Kidney (tissue), 14 donors: ENCODE measurements around the gene LDLRAD3. TPM values are rescaled to one million over a fixed set of nuclear protein-coding genes. Genes with fewer than 3 reads are reported as not detected.

ENCODE experiments used
- DNase-seq, 5 donors: peaks; one replicate each; pipeline ENCODE4 v3.0.0-alpha.2; 2013 to 2020
- FAIRE-seq: peaks from 2 replicates; lab custom pipeline; 2012; peaks lifted over from hg19 to GRCh38; lab: Jason Lieb, UNC
- H3K27ac ChIP-seq, 2 donors: one replicate each; pipeline ENCODE4 v1.7.0; 2013; ENCODE audit warnings: low read depth in 2 of 2, low read length in 2 of 2, inconsistent platforms in 1 of 2
- H3K27me3 ChIP-seq: one replicate; pipeline ENCODE4 v1.7.1; 2013; ENCODE audit warnings: low read length, inconsistent platforms; ENCODE audit not compliant: control insufficient read depth, insufficient read depth
- H3K36me3 ChIP-seq, 3 donors: one replicate each; pipeline versions ENCODE4 v1.7.0 to v1.7.1; 2013; ENCODE audit warnings: low read length in 3 of 3, control low read depth in 1 of 3, inconsistent platforms in 1 of 3; ENCODE audit not compliant: insufficient read depth in 3 of 3, control insufficient read depth in 2 of 3
- H3K4me1 ChIP-seq, 3 donors: one replicate each; pipeline versions ENCODE4 v1.7.0 to v1.7.1; 2013; ENCODE audit warnings: low read length in 3 of 3, inconsistent platforms in 1 of 3, low read depth in 1 of 3; ENCODE audit not compliant: control insufficient read depth in 2 of 3, insufficient read depth in 2 of 3
- H3K4me3 ChIP-seq, 3 donors: one replicate each; pipeline versions ENCODE4 v1.7.0 to v1.8.1; 2013; ENCODE audit warnings: low read length in 3 of 3, control low read depth in 1 of 3, inconsistent platforms in 1 of 3
- H3K9ac ChIP-seq, 3 donors: one replicate each; pipeline versions ENCODE4 v1.7.0 to v1.7.1; 2013; ENCODE audit warnings: low read length in 3 of 3, control low read depth in 1 of 3, inconsistent platforms in 1 of 3
- H3K9me3 ChIP-seq, 3 donors: one replicate each; pipeline versions ENCODE4 v1.7.0 to v1.7.1; 2013; ENCODE audit warnings: low read length in 3 of 3, control low read depth in 1 of 3, inconsistent platforms in 1 of 3; ENCODE audit not compliant: control insufficient read depth in 2 of 3, insufficient read depth in 1 of 3
- CTCF ChIP-seq: IDR thresholded peaks from 3 replicates; pipeline ENCODE4 v1.5.1; 2012; ENCODE audit warnings: mild to moderate bottlenecking, moderate library complexity, borderline replicate concordance; ENCODE audit not compliant: insufficient read depth; ENCODE audit errors: extremely low read depth
- intact Hi-C: fragments of 100-400 bp; cut with DNase I; formaldehyde crosslinking; loops from one replicate; pipeline ENCODE4 v1.11.1; 2022
- polyA plus RNA-seq: library from polyadenylated mRNA; stranded (reverse); fragments of 350-450 nt; fragmentation: Illumina TruSeq; extraction: RNeasy Lipid Tissue Mini Kit (QIAGEN cat#74804); gene quantifications from one replicate; pipeline ENCODE4 v1.2.3, GENCODE V29; 2014; ENCODE audit warnings: low read depth, low replicate concordance; ENCODE audit not compliant: insufficient read depth
- total RNA-seq: library from RNA; stranded (reverse); fragmentation: NEBNext Ultra II Directional; extraction: Animal tissue kit (Norgen Biotek cat#: 25700); gene quantifications from one replicate; pipeline ENCODE4 v1.2.1, GENCODE V29; 2021
- donor health status: control.
- donor health status: control.
- donor health status: control.
- donor health status: control.
- donor health status: control.
- donor health status: DM: yes; HTN: yes; CAD: no.
- donor health status: Normal renal cell carcinoma (clear cell type).

The LDLRAD3 gene
- total and polyA plus RNA-seq, 2 donors from 2014 or later: 1.2 to 14.2 TPM

DNA sequence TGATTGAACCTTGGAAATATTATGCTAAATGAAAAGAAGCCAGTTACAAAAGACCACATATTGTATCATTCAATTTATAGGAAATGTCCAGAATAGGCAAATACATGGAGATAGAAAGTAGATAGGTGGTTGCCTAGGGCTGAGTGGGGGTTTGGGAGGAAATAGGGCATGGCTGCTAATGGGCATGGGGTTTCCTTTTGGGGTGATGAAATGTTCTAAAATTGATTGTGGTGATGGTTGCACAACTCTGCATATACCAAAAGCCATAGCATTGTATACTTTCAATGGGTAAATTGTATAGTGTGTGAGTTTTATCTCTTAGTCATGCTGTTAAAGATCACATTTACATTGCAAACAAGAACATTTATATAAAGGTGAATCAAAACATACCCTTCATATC lies 48.7 kb downstream of the LDLRAD3 start:
- H3K27me3 ChIP-seq: no peaks in the 10 kb centered on the region
- TF ChIP-seq CTCF: no peak
- H3K9ac ChIP-seq: no peak overlapping the region
- H3K36me3 ChIP-seq: peaks cover 0 to 2% (median 0%) of the 10 kb centered on the region in 3 donors
- no peak overlapping the region for H3K4me3 ChIP-seq
- DNase-seq (no peak), FAIRE-seq (no peak)
- no peaks in the 10 kb centered on the region for H3K4me1 ChIP-seq
- peaks cover 0 to 8% (median 0%) of the 10 kb centered on the region in 3 donors for H3K9me3 ChIP-seq
- H3K27ac ChIP-seq: no peak overlapping the region
- intact Hi-C loops: no loop called here

- Histone ChIP-seq H3K4me3 (no peak overlapping the region), H3K27ac (no peak overlapping the region), H3K9ac (no peak overlapping the region), H3K4me1 (no peaks in the 10 kb centered on the region), H3K9me3 (peaks cover 0 to 5% (median 0%) of the 10 kb centered on the region in 3 donors), H3K27me3 (no peaks in the 10 kb centered on the region), H3K36me3 (peaks cover 0 to 2% (median 0%) of the 10 kb centered on the region in 3 donors)
- FAIRE-seq: no peak
- DNase-seq: no peak
- intact Hi-C loops: no loop called here
- no peak for TF ChIP-seq CTCF
Measured at GRCh38 chr11:35994421-35994820, 50.6 kb downstream of the LDLRAD3 start.

DNA sequence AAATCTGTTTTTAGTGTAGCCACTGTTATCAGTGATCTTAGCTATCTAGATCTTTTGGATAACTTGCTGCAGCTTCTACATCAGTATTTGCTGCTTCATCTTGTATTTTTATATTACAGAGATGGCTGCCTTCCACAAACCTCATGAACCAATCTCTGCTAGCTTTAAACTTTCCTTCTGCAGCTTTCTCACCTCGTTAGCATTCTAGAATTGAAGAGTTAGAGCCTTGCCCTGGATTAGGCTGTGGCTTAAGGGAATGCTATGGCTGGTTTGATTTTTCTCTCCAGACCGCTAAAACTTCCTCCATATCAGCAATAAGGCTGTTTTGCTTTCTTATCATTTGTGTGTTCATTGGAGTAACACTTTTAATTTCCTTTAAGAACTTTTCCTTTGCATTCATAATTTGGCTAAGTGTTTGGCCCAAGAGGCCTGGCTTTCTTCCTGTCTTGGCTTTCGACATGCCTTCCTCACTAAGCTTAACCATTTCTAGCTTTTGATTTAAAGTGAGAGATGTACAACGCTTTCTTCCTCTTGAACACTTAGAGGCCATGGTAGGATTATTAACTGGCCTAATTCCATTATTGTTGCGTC lies 51.9 kb downstream of the LDLRAD3 start:
- no peak for TF ChIP-seq CTCF
- Histone ChIP-seq H3K27ac (no peak overlapping the region), H3K9me3 (peaks cover 0 to 5% (median 0%) of the 10 kb centered on the region in 3 donors), H3K4me1 (no peaks in the 10 kb centered on the region), H3K27me3 (no peaks in the 10 kb centered on the region), H3K9ac (no peak overlapping the region), H3K36me3 (peaks cover 0 to 2% (median 0%) of the 10 kb centered on the region in 3 donors), H3K4me3 (no peak overlapping the region)
- DNase-seq: no peak
- intact Hi-C loops: no loop called here
- no peak for FAIRE-seq
